ENCODE measurements around the gene SLC36A4.
"Not testable (repeated sequence)": the region's sequence is repeated elsewhere in the genome, so short reads cannot be mapped to it uniquely, and the experiment has no call there.

Gene SLC36A4

DNA sequence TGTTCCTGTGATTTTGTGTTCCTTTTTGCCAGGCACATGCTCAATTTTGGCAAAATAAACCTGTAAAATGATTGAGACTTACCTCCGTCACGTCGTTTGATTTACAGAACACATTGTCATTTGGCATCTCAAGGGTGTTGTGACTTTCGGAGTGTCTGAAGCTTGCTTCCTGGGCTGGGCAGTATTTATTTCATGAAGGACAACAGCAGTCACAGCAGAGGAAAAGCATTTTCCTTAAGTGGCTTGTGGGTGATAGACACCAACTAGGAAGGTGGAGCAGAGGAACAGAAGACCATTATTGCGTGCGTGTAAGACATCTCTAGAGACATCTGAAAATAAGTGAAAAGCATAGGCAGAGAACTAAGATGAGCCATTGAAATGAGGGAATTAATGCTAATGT is 80.2 kb downstream of the SLC36A4 start:
- no peak for DNase-seq

- DNase-seq, result no peak
These were observed 81.0 kb downstream of the SLC36A4 start for GRCh38 chr11:93116641-93117441.

- no peak for DNase-seq
These were observed 83.5 kb downstream of the SLC36A4 start for GRCh38 chr11:93114304-93114703.

- no peak for DNase-seq
These were observed 84.0 kb downstream of the SLC36A4 start for GRCh38 chr11:93113824-93114223.

- not testable (repeated sequence) for DNase-seq
These were observed 86.6 kb downstream of the SLC36A4 start for GRCh38 chr11:93111147-93111546.

DNA sequence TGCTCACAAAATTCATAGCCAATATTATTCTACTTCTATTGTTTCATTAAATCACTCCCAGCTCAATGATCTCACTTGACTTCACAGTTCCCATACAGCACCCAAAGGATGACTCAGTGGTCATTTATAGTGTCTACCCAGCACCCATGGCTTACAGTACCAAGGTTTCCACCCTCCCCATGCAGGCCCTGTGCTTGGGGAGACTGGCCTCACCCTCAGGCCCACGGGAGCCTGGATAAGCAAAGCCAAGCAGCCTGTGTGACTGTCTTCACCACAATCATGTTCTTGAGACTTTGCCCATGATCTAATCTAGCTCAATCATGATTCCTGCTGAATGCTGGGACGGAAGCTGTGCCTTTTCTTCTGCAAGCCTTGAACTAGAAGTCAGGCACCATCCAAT is 97.6 kb downstream of the SLC36A4 start:
- DNase-seq, result no peak

DNA sequence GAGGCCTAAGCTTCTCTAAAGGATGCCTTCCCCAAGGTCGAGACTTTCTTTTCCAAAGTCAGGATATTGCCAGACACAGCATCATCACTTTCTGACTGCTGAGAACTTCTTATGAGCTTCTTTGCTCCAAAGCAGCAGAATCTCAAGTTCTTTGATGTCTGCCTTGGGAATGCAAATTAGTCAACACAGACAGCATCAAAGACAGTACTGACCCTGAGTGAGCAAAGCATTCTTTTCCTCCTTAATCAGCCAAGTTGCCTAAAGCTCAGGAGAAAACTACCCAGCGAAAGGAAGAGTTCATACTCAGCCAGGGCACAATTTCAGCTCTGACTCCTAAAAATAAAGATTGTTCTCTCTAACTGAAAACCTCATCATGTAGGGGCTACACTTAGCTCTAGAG is 98.0 kb downstream of the SLC36A4 start:
- DNase-seq, result no peak
